ENCODE results near the gene GDF2. TPM values are rescaled to one million over a fixed set of nuclear protein-coding genes. Genes with fewer than 3 reads are reported as not detected.

Gene GDF2
- total RNA-seq, 1 experiment from 2014 or later, result not detected

GRCh38 chr10:47294501-47294900 lies 27.8 kb upstream of the GDF2 start:
- BruUV-seq (replicated peaks), result no TSS peak
- intact Hi-C loops (cut with micrococcal nuclease; ENCODE audit: unreplicated experiment), result no loop called here
- CTCF ChIA-PET, result no interaction called here
- Histone ChIP-seq H3K9me3 (ENCODE audit: low read depth, low read length, poor library complexity, severe bottlenecking) (no peaks in the 10 kb centered on the region), H3K4me1 (ENCODE audit: insufficient read depth, low read length, poor library complexity, severe bottlenecking) (no peaks in the 10 kb centered on the region), H3K36me3 (ENCODE audit: insufficient read depth, low read length, poor library complexity, severe bottlenecking) (no peaks in the 10 kb centered on the region), H3K4me3 (ENCODE audit: low read depth, low read length, poor library complexity, severe bottlenecking) (no peak overlapping the region), H3K27ac (ENCODE audit: low read depth, low read length, poor library complexity, severe bottlenecking) (no peak overlapping the region), H3K27me3 (replicated peaks; ENCODE audit: insufficient read depth, low read depth, low read length, poor library complexity) (peaks cover 45% of the 10 kb centered on the region)
- POLR2A ChIA-PET (ENCODE audit: low non-redundant PET), result no interaction called here
- no peak for TF ChIP-seq EZH2 (IDR thresholded peaks at IDR 0.05; ENCODE audit: borderline replicate concordance, low read depth, low read length, poor library complexity, severe bottlenecking)
- TF ChIP-seq, protein P1, sequence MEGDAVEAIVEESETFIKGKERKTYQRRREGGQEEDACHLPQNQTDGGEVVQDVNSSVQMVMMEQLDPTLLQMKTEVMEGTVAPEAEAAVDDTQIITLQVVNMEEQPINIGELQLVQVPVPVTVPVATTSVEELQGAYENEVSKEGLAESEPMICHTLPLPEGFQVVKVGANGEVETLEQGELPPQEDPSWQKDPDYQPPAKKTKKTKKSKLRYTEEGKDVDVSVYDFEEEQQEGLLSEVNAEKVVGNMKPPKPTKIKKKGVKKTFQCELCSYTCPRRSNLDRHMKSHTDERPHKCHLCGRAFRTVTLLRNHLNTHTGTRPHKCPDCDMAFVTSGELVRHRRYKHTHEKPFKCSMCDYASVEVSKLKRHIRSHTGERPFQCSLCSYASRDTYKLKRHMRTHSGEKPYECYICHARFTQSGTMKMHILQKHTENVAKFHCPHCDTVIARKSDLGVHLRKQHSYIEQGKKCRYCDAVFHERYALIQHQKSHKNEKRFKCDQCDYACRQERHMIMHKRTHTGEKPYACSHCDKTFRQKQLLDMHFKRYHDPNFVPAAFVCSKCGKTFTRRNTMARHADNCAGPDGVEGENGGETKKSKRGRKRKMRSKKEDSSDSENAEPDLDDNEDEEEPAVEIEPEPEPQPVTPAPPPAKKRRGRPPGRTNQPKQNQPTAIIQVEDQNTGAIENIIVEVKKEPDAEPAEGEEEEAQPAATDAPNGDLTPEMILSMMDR (conservative IDR thresholded peaks at IDR 0.05; ENCODE audit: low read depth, low read length), result no peak
- no peak for DNase-seq (ENCODE audit: low spot score)

GRCh38 chr10:47295411-47295810 lies 26.8 kb upstream of the GDF2 start:
- Histone ChIP-seq H3K4me1 (ENCODE audit: insufficient read depth, low read length, poor library complexity, severe bottlenecking) (no peaks in the 10 kb centered on the region), H3K4me3 (ENCODE audit: low read depth, low read length, poor library complexity, severe bottlenecking) (no peak overlapping the region), H3K36me3 (ENCODE audit: insufficient read depth, low read length, poor library complexity, severe bottlenecking) (no peaks in the 10 kb centered on the region), H3K27ac (ENCODE audit: low read depth, low read length, poor library complexity, severe bottlenecking) (no peak overlapping the region), H3K9me3 (ENCODE audit: low read depth, low read length, poor library complexity, severe bottlenecking) (no peaks in the 10 kb centered on the region), H3K27me3 (replicated peaks; ENCODE audit: insufficient read depth, low read depth, low read length, poor library complexity) (peaks cover 54% of the 10 kb centered on the region)
- POLR2A ChIA-PET (ENCODE audit: low non-redundant PET), result no interaction called here
- CTCF ChIA-PET, result no interaction called here
- no TSS peak for BruUV-seq (replicated peaks)
- no peak for DNase-seq (ENCODE audit: low spot score)
- no peak for TF ChIP-seq EZH2 (IDR thresholded peaks at IDR 0.05; ENCODE audit: borderline replicate concordance, low read depth, low read length, poor library complexity, severe bottlenecking)
- TF ChIP-seq, protein P1 (conservative IDR thresholded peaks at IDR 0.05; ENCODE audit: low read depth, low read length), result no peak
- intact Hi-C loops (cut with micrococcal nuclease; ENCODE audit: unreplicated experiment), result no loop called here

DNA sequence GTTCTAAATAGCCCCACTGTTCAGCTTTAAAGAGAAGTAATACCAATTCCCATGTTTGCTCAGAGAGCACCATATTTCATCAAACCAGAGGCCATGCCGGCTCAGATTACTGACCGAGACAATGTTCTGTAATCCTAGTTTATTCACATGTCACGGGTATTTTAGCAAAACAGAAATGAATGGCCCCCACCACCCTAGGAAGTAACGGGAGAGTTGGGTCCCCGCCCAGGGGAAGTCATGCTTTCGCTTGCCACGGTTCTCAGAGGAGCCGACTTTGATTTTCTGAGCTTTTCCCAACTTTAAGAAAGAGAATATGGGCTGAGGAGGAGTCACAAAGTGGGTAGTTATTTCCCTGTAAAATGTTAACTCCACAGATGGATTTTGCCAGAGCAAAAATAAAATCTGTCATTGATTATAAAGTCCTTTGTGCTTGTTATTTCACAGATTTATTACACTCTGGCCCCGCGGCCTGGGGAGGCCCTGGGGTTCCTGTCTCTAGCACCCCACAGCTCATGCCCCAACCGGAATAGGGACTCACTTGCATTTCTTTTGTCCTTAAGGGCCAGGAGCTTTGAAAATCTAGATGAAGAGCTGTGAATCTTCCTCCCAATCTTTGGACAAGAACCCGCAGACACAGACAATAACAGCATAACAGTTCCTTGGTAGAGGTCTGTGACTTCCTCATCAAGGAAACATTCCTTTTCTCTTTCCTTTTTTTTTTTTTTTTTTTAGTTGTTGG lies 25.9 kb upstream of the GDF2 start:
- Histone ChIP-seq H3K27me3 (replicated peaks; ENCODE audit: insufficient read depth, low read depth, low read length, poor library complexity) (peaks cover 63% of the 10 kb centered on the region), H3K9me3 (ENCODE audit: low read depth, low read length, poor library complexity, severe bottlenecking) (no peaks in the 10 kb centered on the region), H3K4me3 (ENCODE audit: low read depth, low read length, poor library complexity, severe bottlenecking) (no peak overlapping the region), H3K36me3 (ENCODE audit: insufficient read depth, low read length, poor library complexity, severe bottlenecking) (no peaks in the 10 kb centered on the region), H3K27ac (ENCODE audit: low read depth, low read length, poor library complexity, severe bottlenecking) (no peak overlapping the region), H3K4me1 (ENCODE audit: insufficient read depth, low read length, poor library complexity, severe bottlenecking) (no peaks in the 10 kb centered on the region)
- no TSS peak for BruUV-seq (replicated peaks)
- POLR2A ChIA-PET (ENCODE audit: low non-redundant PET), result no interaction called here
- TF ChIP-seq EZH2 (IDR thresholded peaks at IDR 0.05; ENCODE audit: borderline replicate concordance, low read depth, low read length, poor library complexity, severe bottlenecking), result no peak
- TF ChIP-seq, protein P1 (conservative IDR thresholded peaks at IDR 0.05; ENCODE audit: low read depth, low read length), result no peak
- no peak for DNase-seq (ENCODE audit: low spot score)
- intact Hi-C loops (cut with micrococcal nuclease; ENCODE audit: unreplicated experiment), result no loop called here
- CTCF ChIA-PET, result no interaction called here
